Measurements from ENCODE around the gene SORCS3.

The SORCS3 gene

DNA sequence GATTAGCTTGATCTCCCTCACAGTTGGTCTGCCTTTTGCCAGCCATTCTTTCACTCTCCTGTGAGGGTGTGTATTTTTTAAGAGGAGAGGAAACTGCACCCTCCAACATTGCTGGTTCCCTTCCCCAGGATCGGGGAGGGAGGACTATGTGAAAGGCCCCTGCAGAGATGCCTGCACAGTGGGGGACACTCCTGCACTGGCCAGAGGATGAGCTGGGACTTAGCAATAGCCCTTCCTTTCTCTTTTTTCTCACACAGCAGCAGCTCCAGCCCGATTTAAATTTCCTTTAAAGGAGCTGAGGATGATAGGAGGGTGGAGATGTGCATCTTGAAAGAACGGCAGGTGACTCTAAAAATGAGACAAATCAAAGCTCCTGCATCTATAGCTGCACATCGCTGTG is 18.7 kb downstream of the SORCS3 start:
- DNase-seq (ENCODE audit: low read depth), result no peak
- TF ChIP-seq, protein P1, sequence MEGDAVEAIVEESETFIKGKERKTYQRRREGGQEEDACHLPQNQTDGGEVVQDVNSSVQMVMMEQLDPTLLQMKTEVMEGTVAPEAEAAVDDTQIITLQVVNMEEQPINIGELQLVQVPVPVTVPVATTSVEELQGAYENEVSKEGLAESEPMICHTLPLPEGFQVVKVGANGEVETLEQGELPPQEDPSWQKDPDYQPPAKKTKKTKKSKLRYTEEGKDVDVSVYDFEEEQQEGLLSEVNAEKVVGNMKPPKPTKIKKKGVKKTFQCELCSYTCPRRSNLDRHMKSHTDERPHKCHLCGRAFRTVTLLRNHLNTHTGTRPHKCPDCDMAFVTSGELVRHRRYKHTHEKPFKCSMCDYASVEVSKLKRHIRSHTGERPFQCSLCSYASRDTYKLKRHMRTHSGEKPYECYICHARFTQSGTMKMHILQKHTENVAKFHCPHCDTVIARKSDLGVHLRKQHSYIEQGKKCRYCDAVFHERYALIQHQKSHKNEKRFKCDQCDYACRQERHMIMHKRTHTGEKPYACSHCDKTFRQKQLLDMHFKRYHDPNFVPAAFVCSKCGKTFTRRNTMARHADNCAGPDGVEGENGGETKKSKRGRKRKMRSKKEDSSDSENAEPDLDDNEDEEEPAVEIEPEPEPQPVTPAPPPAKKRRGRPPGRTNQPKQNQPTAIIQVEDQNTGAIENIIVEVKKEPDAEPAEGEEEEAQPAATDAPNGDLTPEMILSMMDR (conservative IDR thresholded peaks at IDR 0.05; ENCODE audit: low read depth, low read length), result no peak
- H3K4me3 ChIP-seq (ENCODE audit: low read length), result no peak overlapping the region

DNA sequence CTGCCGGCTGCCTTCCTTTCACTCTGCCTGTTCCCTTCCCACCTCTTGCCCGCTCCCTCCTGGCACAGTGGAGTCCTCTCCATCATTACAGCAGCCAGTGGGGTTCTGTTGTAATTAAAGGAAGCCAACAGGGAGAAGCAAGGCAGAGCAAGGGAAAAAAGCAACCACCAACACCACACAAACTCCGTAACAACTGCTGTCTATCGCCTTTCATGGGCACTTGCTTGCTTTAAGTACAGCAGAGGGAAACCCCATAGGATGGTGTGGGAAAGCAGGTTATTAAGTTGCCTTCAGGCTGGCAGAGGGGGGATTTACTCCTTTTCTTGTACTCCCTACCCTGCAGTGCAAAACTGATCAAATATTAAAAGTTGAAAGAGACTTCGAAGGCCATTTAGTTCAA is 22.0 kb downstream of the SORCS3 start:
- TF ChIP-seq, protein P1 (conservative IDR thresholded peaks at IDR 0.05; ENCODE audit: low read depth, low read length), result no peak
- H3K4me3 ChIP-seq (ENCODE audit: low read length), result no peak overlapping the region
- DNase-seq (ENCODE audit: low read depth), result no peak

DNA sequence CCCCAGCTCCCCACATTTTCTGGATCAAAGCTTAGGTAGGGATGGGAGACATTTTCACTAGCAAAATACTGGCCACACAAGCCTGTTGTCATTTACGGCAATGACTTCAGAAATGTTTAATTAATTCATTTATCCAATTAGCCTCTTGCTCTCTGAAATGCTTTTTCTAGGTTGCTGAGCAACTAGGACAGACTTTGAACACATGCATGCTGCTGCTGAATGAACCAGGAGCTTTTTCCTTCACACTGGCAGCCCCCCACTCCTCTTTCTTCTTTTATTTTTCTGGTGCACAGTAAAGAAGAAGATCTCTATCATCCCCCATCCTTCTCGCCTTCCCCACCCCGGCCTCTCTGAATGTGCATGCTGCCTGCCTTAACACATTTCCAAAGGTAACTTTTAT is 22.5 kb downstream of the SORCS3 start:
- no peak overlapping the region for H3K4me3 ChIP-seq (ENCODE audit: low read length)
- no peak for DNase-seq (ENCODE audit: low read depth)
- TF ChIP-seq, protein P1 (conservative IDR thresholded peaks at IDR 0.05; ENCODE audit: low read depth, low read length), result no peak

DNA sequence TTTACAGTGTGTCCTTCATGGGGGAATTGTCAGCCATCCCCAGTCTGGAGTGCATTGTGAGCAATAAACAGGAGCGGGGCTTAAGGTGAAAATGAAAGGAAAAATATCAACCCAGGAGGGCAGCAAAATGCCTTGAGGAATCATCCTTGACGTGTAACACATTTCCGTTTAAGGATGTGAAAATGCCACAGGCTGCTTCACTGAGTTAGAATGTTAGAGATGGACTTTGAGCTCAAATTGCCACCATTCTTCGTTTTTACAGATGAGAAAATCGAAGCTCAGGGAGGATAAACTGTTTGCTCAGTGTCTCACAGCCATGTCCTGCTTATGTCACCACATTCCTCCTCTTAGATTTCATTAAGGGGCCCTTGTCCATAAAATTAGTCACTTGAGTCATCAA is 23.1 kb downstream of the SORCS3 start:
- TF ChIP-seq, protein P1 (conservative IDR thresholded peaks at IDR 0.05; ENCODE audit: low read depth, low read length), result no peak

DNA sequence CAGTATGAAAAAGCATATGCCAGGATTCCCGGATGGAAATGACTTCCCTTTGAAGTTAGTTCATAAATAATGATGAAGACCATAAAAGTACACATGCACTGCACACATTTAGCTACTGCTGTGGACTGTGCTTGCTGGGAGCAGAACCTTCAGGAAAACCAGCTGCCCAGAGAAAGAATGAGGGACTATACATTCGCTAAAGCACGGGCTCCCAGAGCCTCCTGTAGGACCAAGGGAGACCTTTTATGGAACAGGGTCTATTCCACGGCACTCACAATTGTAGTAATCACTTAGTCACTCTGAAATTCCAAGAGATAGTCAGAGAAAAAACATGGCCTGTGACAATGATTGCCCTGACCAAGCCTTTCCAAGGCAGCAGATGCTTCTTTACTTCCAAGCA is 24.1 kb downstream of the SORCS3 start:
- TF ChIP-seq, protein P1 (conservative IDR thresholded peaks at IDR 0.05; ENCODE audit: low read depth, low read length), result no peak
- no peak for DNase-seq (ENCODE audit: low read depth)
- H3K4me3 ChIP-seq (ENCODE audit: low read length), result no peak overlapping the region

More for the DNA sequence above, 23.1 kb downstream of the SORCS3 start:
- no peak for DNase-seq (ENCODE audit: low read depth)
- H3K4me3 ChIP-seq (ENCODE audit: low read length), result no peak overlapping the region

DNA sequence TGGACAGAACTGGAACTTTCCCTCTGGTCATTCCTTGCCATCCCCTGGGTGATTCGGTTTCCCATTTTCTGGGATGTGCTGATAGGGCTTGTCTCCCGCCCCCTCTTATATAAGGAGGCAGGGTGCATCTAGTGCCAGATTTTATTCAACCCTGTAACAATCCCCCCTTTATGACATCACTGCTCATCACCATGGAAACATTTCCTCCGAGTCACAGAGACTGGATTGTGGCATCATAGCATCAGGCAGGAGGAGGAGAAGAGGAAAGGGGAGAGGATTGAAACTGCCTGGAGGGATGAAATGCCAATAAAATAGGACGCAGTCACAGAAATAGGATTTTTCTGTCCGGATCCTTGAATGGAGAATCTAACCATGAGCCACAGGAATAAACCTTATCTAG is 25.0 kb downstream of the SORCS3 start:
- H3K4me3 ChIP-seq (ENCODE audit: low read length), result no peak overlapping the region
- no peak for DNase-seq (ENCODE audit: low read depth)
- TF ChIP-seq, protein P1 (conservative IDR thresholded peaks at IDR 0.05; ENCODE audit: low read depth, low read length), result no peak

DNA sequence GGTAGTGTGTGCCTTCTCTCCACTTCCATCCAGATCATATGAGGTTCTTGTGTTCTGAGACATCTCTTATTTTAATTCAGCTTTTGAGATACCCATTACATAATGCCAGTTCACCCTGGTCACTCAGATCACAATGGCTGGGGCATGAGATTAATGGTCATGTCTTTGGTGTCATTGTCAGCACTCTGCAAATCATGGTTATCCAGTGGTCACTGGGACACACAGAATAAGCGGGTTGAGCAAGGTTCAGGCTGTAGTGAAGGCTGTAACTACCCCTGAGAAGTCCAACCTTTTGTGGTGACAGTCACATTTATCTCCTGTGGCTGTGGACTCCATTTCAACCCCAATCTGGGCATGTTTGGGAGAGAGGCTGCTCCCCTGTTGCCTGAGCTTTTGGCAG is 35.8 kb downstream of the SORCS3 start:
- H3K4me3 ChIP-seq (ENCODE audit: low read length), result no peak overlapping the region
- TF ChIP-seq, protein P1 (conservative IDR thresholded peaks at IDR 0.05; ENCODE audit: low read depth, low read length), result no peak
- no peak for DNase-seq (ENCODE audit: low read depth)

Data from retinal pigment epithelial cell (primary cell).